Endothelial cell of umbilical vein (primary cell): ENCODE measurements around the gene ASCL5. TPM values are rescaled to one million over a fixed set of nuclear protein-coding genes. Genes with fewer than 3 reads are reported as not detected.

Experiments used
- BruUV-seq: library from RNA; stranded (reverse); fragments of 400-500 nt; replicated peaks from 2 replicates; lab custom pipeline; 2021; lab: Mats Ljungman, UMichigan
- CTCF ChIA-PET: fragments of 300-600, 350-600 bp; sonication (Branson Sonifier 250); formaldehyde crosslinking; loops from one replicate; lab custom pipeline; 2021; ENCODE audit warnings: antibody characterized with exemption, inconsistent platforms; lab: Charles Lee
- POLR2A ChIA-PET: fragments of 300-600, 350-600 bp; sonication (Branson Sonifier 250); formaldehyde crosslinking; loops from one replicate; lab custom pipeline; 2021; ENCODE audit warnings: antibody characterized with exemption, inconsistent platforms; lab: Charles Lee
- DNase-seq: peaks from one replicate; pipeline ENCODE4 v3.0.0-alpha.2; 2011; ENCODE audit warnings: low read depth, low spot score
- FAIRE-seq: peaks from 2 replicates; lab custom pipeline; 2011; peaks lifted over from hg19 to GRCh38; lab: Jason Lieb, UNC
- H2AFZ ChIP-seq: 2 replicates; pipeline ENCODE4 v1.6.0; 2012; ENCODE audit warnings: low read depth, low read length, control low read depth, inconsistent platforms
- H3K27ac ChIP-seq: 2 replicates; pipeline ENCODE4 v1.5.1; 2011; ENCODE audit warnings: low read depth, mild to moderate bottlenecking, control low read depth, low read length, moderate library complexity; ENCODE audit not compliant: insufficient read depth
- H3K27me3 ChIP-seq, 2 experiments: 2 replicates each; pipeline versions ENCODE4 v1.6.0 to v1.6.1; 2011; ENCODE audit warnings: low read length in 2 of 2, mixed read lengths in 1 of 2; ENCODE audit not compliant: control insufficient read depth in 2 of 2, insufficient read depth in 2 of 2
- H3K36me3 ChIP-seq, 2 experiments: 2 replicates in 1 of 2; 3 replicates in 1 of 2; pipeline ENCODE4 v1.5.1; 2011; ENCODE audit warnings: low read length in 2 of 2, mild to moderate bottlenecking in 1 of 2, moderate library complexity in 1 of 2; ENCODE audit not compliant: control insufficient read depth in 2 of 2, insufficient read depth in 2 of 2; ENCODE audit errors: extremely low read depth in 1 of 2
- H3K4me1 ChIP-seq: 3 replicates; pipeline ENCODE4 v1.5.1; 2011; ENCODE audit warnings: mild to moderate bottlenecking, low read length; ENCODE audit not compliant: control insufficient read depth, insufficient read depth; ENCODE audit errors: extremely low read depth
- H3K4me2 ChIP-seq: 2 replicates; pipeline ENCODE4 v1.6.1; 2011; ENCODE audit warnings: low read length, control low read depth, mixed read lengths; ENCODE audit not compliant: insufficient read depth
- H3K4me3 ChIP-seq, 3 experiments: fragments of 200-600 bp in 1 of 3; sonication (generic), shearing (Covaris generic) in 1 of 3; replicated peaks in 1 of 3; 2 replicates each; pipeline ENCODE4 v1.5.1; 2011 to 2016; ENCODE audit warnings: control low read depth in 3 of 3, low read length in 3 of 3, mild to moderate bottlenecking in 2 of 3, inconsistent platforms in 1 of 3, low read depth in 1 of 3, moderate library complexity in 1 of 3; ENCODE audit not compliant: insufficient read depth in 1 of 3
- H3K79me2 ChIP-seq: 2 replicates; pipeline ENCODE4 v1.6.0; 2012; ENCODE audit warnings: low read length, inconsistent platforms; ENCODE audit not compliant: control insufficient read depth, insufficient read depth
- H3K9ac ChIP-seq: replicated peaks from 2 replicates; pipeline ENCODE3; 2011; ENCODE audit warnings: low read length, control low read depth; ENCODE audit not compliant: insufficient read depth; ENCODE audit errors: extremely low read depth
- H3K9me1 ChIP-seq: replicated peaks from 3 replicates; pipeline ENCODE4 v1.6.0; 2011; ENCODE audit warnings: mild to moderate bottlenecking, low read length; ENCODE audit not compliant: control insufficient read depth, insufficient read depth; ENCODE audit errors: extremely low read depth
- H3K9me3 ChIP-seq: replicated peaks from 2 replicates; pipeline ENCODE4 v1.5.1; 2012; ENCODE audit warnings: low read length, inconsistent platforms; ENCODE audit not compliant: control insufficient read depth, insufficient read depth
- H4K20me1 ChIP-seq: replicated peaks from 2 replicates; pipeline ENCODE3; 2011; ENCODE audit warnings: mild to moderate bottlenecking, low read length; ENCODE audit not compliant: control insufficient read depth, insufficient read depth; ENCODE audit errors: extremely low read depth
- EZH2 ChIP-seq: IDR thresholded peaks from 2 replicates; pipeline ENCODE4 v1.6.1; 2012; ENCODE audit warnings: borderline replicate concordance, low read depth, mild to moderate bottlenecking, moderate library complexity, low read length, inconsistent platforms; ENCODE audit not compliant: severe bottlenecking
- FOS ChIP-seq: IDR thresholded peaks from 2 replicates; pipeline ENCODE4 v1.6.1; 2011; ENCODE audit warnings: mild to moderate bottlenecking, low read length, moderate library complexity, borderline replicate concordance; ENCODE audit not compliant: insufficient read depth
- GATA2 ChIP-seq: IDR thresholded peaks from 2 replicates; pipeline ENCODE4 v1.7.0; 2011; ENCODE audit warnings: low read depth, mild to moderate bottlenecking, moderate library complexity, mixed read lengths, low read length; ENCODE audit not compliant: insufficient read length, insufficient read depth
- JUN ChIP-seq: IDR thresholded peaks from 2 replicates; pipeline ENCODE4 v1.6.1; 2011; ENCODE audit warnings: borderline replicate concordance, low read depth; ENCODE audit not compliant: insufficient read length, insufficient read depth
- MYC ChIP-seq: IDR thresholded peaks from one replicate; pipeline ENCODE4 v1.6.1; 2011; ENCODE audit warnings: mild to moderate bottlenecking, low read depth, low read length
- POLR2A ChIP-seq: IDR thresholded peaks from 2 replicates; pipeline ENCODE4 v1.6.1; 2012; ENCODE audit warnings: low read depth, mild to moderate bottlenecking, control low read depth, low read length
- POLR2AphosphoS5 ChIP-seq: IDR thresholded peaks from 2 replicates; pipeline ENCODE4 v1.6.1; 2012; ENCODE audit warnings: low read depth, mild to moderate bottlenecking, control low read depth, low read length, moderate library complexity; ENCODE audit not compliant: insufficient read depth
- dilution Hi-C: fragments of 300-500 bp; cut with MboI; formaldehyde crosslinking; loops from one replicate; pipeline ENCODE4 v1.15.0; 2019; ENCODE audit warnings: low sequenced_read_pairs; ENCODE audit not compliant: extremely low pct_ligation_motif_present
- intact Hi-C: fragments of 100-400 bp; cut with micrococcal nuclease; formaldehyde crosslinking; loops from one replicate; pipeline ENCODE4 v1.10.0; 2022
- polyA plus RNA-seq, 4 experiments: library from polyadenylated mRNA; depleted of rRNA in 3 of 4; stranded (reverse) in 3 of 4; unstranded in 1 of 4; fragments of >200 nt; gene quantifications; 2 replicates each; pipeline versions ENCODE4 v1.2.1 to v1.2.3, GENCODE V29; 2011 to 2012; ENCODE audit warnings: missing spikeins in 1 of 4
- total RNA-seq: library from RNA; stranded (reverse); gene quantifications from 2 replicates; pipeline ENCODE4 v1.2.3, GENCODE V29; 2021
- TF ChIP-seq, protein P1 (sequence below), 2 donors: IDR thresholded peaks; 1 replicate in 1 of 2; 2 replicates in 1 of 2; pipeline ENCODE4 v1.5.1; 2011; ENCODE audit warnings: low read length in 2 of 2, mild to moderate bottlenecking in 2 of 2, moderate library complexity in 2 of 2, control low read depth in 1 of 2, inconsistent platforms in 1 of 2, low read depth in 1 of 2; ENCODE audit not compliant: insufficient read depth in 1 of 2; ENCODE audit errors: extremely low read depth in 1 of 2
- TF ChIP-seq, protein P2 (sequence below): IDR thresholded peaks from 2 replicates; pipeline ENCODE4 v1.6.1; 2011; ENCODE audit not compliant: insufficient read depth, insufficient read length

ASCL5 gene
- total and polyA plus RNA-seq, 2 donors (not counting 3 experiments of a cell fraction or from before 2014, with no cell fraction given), result not detected

DNA sequence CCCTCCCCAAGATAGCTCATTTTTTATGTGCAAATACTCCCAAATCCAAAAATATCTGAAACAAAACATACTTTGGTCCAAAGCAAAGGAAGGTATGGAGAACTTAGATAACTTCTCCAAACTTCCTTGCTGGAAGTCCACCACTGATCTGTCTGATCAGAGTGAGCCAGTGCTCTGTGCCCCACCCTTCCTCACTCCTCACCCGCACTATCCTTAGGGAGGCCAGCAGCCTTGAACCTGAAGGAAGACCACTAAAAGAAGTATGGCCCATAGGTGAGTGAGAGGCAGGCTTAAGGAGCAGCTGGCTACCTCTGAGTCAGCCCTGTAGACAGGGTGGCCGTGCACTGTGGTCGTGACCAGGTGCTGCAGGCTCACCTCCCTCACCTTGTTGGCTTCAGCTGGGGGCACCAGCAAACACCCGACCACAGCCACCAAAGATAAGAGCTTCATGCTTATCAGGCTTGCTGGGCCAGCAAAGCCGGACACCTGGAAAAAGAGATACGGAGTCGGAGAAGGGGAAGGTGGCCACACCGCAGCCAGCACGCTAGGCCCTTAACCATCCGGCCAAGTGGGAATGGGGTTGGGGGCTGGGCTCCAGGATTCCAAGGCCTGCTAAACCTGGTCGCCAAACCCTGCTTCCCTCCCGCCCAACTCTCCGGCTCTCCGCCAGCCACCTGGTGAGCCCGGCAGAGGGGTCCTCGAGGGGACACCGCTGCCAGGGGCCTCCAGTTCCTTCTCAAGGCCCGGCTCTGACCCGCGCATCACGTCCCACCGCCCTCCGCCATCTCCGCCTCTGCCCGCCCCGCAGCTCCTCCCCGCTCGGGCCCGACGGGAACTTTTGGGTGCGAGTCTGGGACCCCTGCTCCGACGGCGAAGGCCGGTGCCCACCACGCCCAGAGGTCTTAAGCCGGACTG lies 26.7 kb upstream of the ASCL5 start:
- BruUV-seq, result TSS peak; percentile 32
- TF ChIP-seq POLR2AphosphoS5 (no peak), POLR2A (no peak), GATA2 (no peak), JUN (no peak), FOS (no peak), EZH2 (no peak), MYC (no peak)
- TF ChIP-seq, protein P1, sequence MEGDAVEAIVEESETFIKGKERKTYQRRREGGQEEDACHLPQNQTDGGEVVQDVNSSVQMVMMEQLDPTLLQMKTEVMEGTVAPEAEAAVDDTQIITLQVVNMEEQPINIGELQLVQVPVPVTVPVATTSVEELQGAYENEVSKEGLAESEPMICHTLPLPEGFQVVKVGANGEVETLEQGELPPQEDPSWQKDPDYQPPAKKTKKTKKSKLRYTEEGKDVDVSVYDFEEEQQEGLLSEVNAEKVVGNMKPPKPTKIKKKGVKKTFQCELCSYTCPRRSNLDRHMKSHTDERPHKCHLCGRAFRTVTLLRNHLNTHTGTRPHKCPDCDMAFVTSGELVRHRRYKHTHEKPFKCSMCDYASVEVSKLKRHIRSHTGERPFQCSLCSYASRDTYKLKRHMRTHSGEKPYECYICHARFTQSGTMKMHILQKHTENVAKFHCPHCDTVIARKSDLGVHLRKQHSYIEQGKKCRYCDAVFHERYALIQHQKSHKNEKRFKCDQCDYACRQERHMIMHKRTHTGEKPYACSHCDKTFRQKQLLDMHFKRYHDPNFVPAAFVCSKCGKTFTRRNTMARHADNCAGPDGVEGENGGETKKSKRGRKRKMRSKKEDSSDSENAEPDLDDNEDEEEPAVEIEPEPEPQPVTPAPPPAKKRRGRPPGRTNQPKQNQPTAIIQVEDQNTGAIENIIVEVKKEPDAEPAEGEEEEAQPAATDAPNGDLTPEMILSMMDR (IDR thresholded peaks at IDR 0.05; ENCODE audit: extremely low read depth in 1 of 2, insufficient read depth in 1 of 2, low read depth in 1 of 2, low read length in 2 of 2), result no peak
- TF ChIP-seq, protein P2, sequence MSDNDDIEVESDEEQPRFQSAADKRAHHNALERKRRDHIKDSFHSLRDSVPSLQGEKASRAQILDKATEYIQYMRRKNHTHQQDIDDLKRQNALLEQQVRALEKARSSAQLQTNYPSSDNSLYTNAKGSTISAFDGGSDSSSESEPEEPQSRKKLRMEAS, result no peak
- peaks cover 3 to 6% of the 10 kb centered on the region in 2 experiments for H3K36me3 ChIP-seq
- H3K79me2 ChIP-seq, result no peaks in the 10 kb centered on the region
- intact Hi-C loops (loop anchor here (1.0 kb wide), 1 partner anchor 17 kb away; no protein-coding TSS in a partner anchor), dilution Hi-C loops (no loop called here)
- no peak overlapping the region for H3K27ac ChIP-seq
- H2AFZ ChIP-seq, result peak overlapping the region; percentile 58
- peak overlapping the region; percentile 42 to 56 (median 51) for H3K4me3 ChIP-seq
- no peaks in the 10 kb centered on the region for H4K20me1 ChIP-seq
- H3K4me2 ChIP-seq, result peak overlapping the region; percentile 40
- no peaks in the 10 kb centered on the region for H3K9me1 ChIP-seq
- ChIA-PET POLR2A (interaction anchor here (0.6 kb wide), 1 partner anchor 484 kb away, joined by 3 read pairs; the partner anchor contains the start of gene DDX59), CTCF (interaction anchor here (0.8 to 2.8 kb wide), 8 partner anchors 8 to 182 kb away, joined by 3 to 15 read pairs (median 4); no protein-coding TSS in a partner anchor)
- peaks cover 14 to 21% of the 10 kb centered on the region in 2 experiments for H3K27me3 ChIP-seq
- DNase-seq (no peak), FAIRE-seq (no peak)
- H3K9ac ChIP-seq, result peak overlapping the region; percentile 62
- peaks cover 8% of the 10 kb centered on the region for H3K4me1 ChIP-seq
- H3K9me3 ChIP-seq, result no peaks in the 10 kb centered on the region
